GM19238 (cell line): ENCODE results near the gene TRPM3.

Experiments used
- DNase-seq: peaks from one replicate; pipeline ENCODE4 v3.0.0; 2011; ENCODE audit warnings: low spot score; ENCODE audit not compliant: insufficient read length

The TRPM3 gene

DNA sequence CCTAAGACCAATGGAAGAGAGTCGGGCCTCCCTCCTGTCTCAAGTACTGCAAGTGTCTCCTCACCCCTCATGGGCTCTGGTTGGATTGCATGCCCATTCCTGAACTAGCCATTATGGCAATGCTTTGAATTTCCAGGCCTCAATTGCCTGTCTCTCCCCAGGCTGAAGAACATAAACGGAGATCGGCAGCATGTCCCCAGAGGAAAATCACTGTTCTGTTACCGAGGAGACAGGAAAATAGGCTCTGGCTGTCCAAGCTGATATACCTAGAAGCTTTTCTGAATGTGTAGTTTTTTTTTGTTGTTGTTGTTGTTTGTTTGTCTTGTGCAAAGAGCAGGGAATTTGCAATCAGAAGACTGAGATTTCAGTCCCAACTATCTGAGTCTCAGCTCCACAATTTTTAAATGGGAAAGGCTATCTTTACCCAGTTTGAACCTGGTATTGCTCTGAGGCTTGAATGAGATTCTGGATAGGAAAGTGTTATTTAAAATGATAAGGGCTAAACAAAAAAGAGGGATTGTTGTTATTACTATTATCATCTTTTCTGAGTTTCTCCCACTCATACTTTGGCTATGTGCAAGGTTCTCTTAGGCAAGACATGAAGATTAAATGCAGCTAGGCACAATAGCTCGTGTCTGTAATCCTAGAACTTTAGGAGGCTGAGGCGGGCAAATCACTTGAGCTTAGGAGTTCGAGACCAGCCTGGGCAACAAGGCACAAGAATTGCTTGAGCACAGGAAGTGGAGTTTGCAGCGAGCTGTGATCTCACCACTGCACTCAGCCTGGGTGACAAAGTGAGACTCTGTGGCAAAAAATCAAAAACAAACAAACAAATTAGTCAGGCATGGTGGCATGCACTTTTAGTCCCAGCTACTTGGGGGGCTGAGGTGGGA is 629.7 kb downstream of the TRPM3 start:
- DNase-seq: no peak

GRCh38 chr9:70490478-70490877 is 630.9 kb downstream of the TRPM3 start:
- DNase-seq: no peak

DNA sequence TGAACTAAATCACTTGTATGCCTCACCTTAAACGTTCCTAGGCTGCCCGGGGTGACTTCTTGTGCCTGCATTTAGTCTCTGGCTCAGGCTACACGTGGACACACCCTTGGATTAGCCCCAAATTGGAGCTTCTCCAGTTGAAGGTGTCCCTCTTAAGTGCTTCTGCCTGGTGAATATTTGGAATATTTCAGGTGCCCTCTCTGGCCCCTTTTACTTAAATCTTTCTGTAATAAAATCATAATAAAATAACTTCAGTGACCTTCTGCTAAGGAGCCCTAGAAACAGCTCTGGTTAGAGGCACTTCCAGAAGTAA is 632.7 kb downstream of the TRPM3 start:
- DNase-seq: no peak

- no peak for DNase-seq
These were observed 633.2 kb downstream of the TRPM3 start for GRCh38 chr9:70488098-70488792.

DNA sequence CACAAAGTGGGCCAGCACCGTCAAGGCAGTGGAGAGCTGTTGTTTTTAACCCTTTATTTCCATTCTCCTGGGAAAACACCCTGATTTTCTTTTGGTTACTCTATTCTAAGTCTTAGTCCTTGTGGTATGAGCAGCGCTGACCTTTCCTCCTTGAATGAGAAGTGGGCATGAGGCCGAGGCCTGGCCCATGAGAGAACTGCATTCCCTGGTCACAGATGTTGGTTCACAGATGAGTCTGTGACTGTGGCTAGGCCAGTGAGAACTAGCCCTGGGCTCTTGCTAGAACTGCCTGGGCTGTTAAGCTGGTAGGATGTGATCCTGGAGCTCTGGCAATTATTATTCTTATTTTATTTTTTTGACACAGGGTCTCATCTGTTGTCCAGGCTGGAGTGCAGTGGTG is 635.3 kb downstream of the TRPM3 start:
- DNase-seq: no peak

GRCh38 chr9:70485273-70485858 is 636.1 kb downstream of the TRPM3 start:
- no peak for DNase-seq

DNA sequence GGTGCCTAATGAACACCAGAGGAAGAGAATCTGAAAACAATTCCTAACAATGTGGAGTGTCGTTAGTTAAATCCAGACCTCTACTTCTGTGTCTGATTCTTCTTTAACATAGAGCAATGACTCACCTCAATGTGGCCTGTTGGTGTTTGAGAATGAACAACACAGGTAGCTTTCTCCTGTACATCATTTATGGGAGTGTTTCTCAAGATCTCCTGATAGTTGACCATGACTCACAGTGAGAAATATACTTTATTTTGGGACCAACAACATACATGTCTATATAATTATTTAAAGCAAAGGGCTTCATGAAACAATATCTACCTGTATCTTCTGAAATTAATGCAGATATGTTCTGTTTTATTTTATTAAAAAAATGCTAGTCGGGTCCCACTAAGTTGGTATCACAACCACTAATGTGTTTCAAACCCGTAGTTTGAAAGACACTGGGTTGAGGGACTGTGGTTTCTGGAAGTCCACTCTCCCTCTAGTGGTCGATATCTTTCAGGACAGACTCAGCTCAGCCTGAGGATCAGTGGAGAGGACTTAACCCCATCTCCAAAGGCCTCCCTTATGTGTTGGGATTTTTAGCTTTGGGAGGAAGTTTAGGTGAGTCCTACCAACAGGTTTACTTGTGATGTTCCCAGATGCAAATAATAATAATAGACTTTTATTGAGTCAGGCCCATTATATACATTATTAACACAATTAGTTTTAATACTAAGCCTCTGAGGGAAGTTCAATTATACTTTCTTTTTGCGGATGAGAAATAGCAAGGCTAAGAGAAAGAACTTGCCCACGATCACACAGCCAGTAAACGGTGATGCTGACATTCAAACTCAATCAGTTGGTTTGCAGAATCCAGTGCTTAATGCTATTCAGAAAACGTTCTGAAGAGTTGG is 636.9 kb downstream of the TRPM3 start:
- DNase-seq: peak; percentile 27

DNA sequence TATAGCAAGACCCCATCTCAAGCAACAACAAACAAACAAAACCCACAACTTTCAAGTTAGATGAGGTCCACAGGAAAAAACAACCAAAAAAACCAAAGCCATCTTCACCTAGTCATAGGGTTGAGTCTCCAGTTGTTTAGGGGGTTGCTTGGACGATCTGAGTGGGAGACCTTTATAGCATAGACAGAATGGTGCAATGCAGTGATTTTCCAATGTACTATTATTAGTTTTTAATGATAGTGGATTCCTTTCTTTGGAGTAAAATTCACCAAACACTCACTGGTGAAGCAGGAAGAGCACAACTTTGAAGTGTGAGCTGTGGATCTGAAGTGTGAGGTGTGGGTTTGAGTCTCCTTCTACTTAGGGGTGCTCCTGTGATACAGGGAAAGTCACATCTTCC is 640.0 kb downstream of the TRPM3 start:
- DNase-seq: no peak

GRCh38 chr9:70480405-70480980 is 640.9 kb downstream of the TRPM3 start:
- DNase-seq: no peak

DNA sequence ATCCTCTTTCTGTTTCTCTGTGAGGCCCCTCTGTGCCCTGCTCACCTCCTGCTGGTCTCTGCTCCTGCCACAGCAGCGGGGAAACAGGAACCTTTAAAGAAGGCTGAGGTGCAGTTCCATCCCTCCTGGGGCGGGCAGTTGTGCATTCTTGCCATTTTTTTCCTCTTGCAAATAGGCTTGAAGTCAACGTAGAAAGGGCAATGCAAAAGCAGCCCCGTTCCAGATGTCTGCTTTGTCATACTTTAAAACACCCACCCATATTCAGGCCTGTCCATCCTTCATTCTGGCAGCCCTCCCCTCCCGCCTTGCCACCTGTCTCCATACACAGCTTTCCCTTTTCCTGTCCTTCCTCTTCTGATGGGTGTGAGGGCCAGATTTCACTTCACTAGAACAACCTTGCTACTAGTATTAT is 641.5 kb downstream of the TRPM3 start:
- no peak for DNase-seq
